GM19025 (cell line): Measurements from ENCODE around the gene HNRNPA0.

ENCODE experiments used
- ATAC-seq: cut with Tn5 transposase; IDR thresholded peaks from one replicate; pipeline ENCODE4 v1.9.1; 2021; ENCODE audit warnings: mild to moderate bottlenecking, low read depth, moderate library complexity; ENCODE audit not compliant: unreplicated experiment

Gene HNRNPA0

DNA sequence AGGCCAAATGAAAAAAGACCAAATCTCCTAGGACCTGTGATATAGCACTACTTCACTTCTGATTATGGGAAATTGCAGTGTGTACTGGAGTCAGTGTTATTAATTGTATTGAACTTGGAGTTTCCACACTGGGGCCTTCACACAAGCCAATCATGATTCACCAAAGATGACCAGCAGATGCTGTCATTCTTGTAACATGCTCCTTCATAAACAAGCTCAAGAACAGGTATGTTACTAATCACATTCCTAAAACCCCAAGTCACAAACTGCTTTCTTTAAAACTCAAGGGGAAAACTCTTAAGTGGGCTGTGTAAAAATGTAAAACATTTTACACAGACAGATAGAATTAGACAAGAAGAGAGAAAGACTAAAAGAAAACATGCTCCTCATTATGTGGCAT lies 23.8 kb downstream of the HNRNPA0 start:
- ATAC-seq: no peak

DNA sequence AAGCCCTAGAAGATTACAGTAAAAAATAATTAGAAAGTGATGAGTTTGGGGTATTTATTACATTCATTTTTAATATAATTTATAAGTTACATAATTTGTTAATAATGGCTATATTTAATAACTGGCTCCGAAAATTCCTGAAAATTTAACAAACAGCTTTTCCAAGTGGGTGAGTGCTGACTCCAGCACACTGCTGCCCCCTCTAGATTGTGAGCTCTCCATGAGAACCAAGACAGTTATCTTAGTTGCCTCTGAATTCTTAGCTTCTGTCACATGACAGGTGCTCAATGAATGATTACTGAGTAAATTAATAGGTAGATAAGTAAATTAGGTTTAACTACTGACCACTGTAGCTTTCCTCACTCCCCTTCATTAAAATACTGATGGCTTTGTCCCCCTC lies 26.1 kb downstream of the HNRNPA0 start:
- ATAC-seq: no peak

DNA sequence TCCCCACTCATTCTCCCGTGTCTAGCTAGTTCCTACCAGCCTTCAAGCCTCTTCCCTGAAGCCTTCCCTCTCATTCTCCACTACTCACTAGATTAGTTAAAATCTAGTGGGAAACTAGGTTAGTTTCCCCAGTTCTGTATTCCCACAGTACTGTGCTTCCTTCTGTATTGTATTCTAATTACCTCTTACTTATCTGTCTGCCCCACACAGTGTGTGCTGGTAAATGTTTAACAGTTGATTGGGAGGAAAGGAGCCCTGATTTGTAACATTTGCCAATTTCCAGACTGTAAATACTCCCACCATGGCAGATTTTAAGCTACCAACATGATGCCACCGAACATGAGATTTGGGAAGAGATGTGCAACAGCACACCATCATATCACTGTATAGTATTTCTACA lies 26.5 kb downstream of the HNRNPA0 start:
- ATAC-seq: no peak

DNA sequence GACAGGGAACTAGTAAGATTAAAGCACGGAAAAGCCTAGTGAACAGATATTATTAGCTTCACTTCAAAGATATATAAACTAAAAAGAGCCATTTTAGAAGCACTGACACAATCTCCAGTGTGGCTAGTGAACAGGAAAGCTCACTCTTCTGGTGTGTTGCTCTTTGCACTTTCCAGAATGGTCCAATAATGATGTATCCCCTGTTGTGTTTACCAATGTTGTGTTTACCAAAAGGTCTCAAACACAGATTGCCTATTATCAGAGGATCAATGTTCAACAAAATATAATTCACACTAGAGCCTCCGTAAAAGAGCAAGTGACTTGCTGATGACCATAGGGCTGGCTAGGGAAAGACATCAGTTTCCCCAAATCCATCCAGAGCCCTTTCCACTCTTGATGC lies 29.9 kb downstream of the HNRNPA0 start:
- ATAC-seq: no peak

DNA sequence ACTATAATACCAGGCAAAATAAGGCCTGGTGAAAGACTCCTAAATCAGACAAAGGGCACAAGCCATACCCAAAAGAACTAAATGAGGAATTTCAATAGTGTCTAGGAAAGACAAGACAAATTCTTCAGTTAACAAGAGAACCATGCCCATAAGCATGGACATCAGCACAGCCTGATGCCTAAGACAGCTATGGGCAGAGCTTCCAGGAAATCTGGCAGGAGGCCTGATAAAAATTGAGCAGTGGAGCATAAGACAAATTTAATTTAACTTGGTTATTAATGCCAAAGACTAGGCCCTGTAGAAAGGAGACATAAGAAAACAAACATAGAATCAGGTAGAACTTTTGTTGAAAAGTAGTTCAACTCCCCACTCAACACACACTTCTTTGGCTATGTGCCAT lies 35.6 kb downstream of the HNRNPA0 start:
- no peak for ATAC-seq

DNA sequence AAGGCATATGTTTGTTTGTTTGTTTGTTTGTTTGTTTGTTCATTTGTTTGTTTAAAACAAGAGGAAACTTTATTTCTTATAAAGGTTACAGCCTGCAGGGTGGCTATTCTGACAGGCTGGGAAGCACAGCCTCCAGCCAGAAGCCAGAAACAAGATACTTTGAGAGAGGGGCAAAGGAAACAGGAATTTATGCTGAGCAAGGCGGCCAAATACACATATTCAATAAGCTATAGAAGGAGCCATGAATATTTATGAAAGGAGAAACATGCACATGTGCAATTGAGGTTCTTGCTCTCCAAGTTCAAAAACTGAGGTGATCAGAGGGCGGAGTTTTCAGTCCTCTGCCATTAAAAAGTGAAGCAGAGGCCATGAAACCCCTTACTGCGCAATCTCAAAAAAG lies 37.8 kb downstream of the HNRNPA0 start:
- no peak for ATAC-seq

DNA sequence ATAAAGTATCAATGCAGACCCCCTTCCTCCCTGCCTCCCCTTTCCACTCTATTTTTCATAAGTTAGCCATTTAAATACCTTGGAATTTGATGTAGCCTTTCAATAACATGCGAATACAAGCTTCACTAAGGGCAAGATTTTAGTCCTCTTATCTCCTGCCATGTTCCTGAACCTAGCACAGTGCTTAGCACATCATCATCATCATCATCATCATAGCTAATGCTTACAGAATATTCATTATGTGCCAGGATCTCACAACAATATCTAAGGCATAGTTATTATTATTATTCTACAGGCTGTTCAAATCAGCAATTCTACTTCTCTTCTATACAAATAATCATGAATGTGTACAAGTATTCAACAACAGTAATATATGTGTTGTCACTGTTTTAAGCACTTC lies 38.7 kb downstream of the HNRNPA0 start:
- ATAC-seq: no peak

DNA sequence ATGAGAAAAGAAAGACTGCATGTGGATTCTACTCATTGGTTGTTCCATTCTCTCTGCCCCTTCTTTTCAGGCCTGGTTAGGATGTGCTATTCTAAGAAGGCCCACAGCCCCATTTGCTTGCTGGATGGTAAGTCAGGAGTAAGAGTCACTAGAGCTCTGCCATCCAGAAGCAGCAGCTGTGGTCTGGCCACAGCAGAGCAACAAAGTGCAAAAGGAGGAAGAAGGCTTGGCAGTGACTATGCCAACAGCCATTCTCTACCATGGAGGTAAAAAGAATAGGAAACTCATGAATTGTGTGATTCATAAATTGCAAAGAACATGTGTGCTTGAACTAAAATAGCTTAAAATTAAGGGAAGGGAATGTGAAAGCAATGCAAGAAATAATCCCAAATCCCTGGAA lies 39.2 kb downstream of the HNRNPA0 start:
- no peak for ATAC-seq

DNA sequence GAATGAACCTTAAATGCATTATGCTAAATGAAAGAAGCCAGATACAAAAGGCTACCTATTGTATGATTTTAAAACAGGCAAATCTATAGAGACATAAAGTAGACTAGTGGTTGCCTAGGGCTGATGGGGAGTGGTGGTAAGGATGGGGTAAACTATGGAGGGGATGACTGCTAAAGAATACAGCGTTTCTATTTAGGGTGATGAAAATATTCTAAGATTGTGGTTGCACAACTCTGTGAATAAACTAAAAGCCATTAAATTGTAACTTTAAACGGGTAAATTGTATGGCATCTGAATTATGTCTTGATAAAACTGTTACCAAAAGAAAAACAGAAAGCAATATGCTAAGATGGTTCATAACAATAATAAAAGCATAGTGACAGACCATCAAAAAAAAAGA lies 39.7 kb downstream of the HNRNPA0 start:
- no peak for ATAC-seq

DNA sequence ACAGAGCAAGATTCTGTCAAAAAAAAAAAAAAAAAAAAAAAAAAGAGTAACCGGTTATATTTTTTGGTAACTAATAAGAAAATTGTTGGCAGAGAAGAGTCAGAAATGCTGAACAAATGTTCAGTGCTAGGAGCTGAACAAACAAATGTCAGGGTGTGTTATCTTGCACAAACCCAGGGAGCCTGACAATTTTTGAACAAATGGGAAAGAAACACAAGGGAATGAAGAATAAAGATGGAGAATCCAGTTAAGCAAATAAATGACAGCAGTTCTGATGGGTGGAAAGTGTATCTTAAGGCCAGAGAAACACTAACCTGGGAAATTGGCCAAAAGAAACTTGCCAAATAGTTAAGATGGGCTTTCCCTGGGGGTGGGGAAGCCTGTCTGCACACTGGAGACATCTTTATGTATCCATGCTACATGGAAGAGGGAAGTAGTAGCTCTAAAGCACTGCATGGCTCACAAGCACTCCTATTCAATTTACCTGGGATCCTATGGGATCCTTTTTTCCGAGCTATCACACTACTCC lies 42.0 kb downstream of the HNRNPA0 start:
- no peak for ATAC-seq

DNA sequence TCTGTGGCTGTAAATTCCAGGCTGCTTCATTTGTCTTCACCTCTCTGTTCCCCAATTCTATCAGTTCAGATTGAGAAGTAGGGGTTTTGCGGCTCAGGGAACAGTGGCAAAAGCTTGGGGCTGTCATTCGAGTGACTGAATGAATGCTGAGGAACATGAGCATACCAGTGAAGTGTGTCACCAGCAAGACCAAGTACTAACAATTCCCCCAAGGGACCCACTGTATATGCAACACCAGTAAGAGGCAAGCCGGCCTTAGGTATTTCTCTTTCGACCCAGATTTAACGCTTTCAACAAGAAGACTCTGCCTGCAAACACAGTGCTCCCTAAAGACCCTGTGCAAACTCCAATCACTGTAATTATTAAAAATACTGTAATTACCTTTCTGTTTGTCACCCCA lies 44.1 kb downstream of the HNRNPA0 start:
- no peak for ATAC-seq

DNA sequence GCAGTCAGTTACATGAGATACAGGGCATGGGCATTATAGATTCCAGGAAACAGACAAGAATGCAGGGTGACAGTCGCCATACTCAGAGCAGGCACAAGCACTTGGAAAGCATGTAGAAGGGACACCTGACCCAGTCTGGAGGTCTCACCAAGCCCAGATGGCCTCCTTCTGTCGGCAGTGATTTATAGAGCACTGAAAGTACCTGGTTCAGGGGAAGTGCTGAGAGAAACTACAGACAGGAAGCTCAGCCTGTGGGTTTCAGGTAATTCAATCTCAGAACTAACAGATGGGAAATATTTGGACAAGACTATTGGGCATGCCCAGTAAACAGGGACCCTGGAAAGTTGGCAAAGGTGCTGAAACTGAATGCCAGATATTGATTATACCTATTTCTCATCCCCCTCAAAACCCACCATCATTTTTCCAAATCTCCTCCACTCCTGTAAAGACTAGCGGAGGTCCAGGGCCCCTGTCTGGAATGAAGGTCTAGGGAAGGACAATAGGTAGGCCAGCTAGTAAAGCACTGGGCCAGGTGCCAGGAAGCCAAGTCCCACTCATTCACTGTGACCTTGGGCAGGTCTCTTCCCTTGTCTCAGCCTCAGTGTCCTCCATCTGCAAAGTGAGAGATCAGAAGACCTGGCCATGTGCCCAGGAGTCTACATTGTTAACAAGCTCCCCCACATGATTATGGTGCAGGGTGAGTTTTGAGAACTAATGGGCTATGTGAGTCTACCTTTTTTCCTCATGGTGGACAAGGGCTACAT lies 45.2 kb downstream of the HNRNPA0 start:
- no peak for ATAC-seq

DNA sequence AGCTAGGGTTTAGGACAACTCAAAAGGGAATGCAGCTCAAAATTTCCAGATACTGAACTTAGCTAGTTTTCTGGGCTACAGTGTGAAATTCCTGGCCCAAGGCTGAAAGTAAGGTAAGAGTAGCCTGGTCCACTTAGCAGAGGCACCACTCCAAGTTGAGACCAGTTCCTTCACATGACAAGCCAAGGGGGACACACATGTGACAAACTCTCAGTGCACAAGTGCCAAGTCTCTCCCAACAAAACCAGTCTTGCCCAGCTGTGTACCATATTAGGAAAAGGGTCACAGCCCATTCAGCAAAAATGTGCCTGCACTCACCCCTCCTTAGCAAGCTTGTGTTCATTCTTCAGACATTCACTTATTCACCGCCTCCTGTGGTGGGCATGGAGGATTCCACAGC lies 46.1 kb downstream of the HNRNPA0 start:
- no peak for ATAC-seq

DNA sequence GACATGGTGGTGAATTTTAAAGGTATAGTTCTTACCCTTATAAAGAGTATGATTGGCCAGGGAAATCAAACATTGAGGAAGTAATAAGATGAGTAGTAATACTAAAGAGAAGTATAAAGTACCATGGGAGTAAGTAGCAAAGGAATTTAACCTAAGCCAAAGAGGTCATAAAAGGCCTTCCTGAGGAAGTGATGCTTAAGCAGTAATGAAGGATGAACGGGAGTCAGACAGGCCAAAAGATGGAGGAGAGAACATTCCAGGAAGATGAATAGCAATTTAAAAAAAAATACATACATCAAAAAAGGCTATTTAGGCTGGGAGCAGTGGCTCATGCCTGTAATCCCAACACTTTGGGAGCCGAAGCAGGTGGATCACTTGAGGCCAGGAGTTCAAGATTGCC lies 47.3 kb downstream of the HNRNPA0 start:
- no peak for ATAC-seq

DNA sequence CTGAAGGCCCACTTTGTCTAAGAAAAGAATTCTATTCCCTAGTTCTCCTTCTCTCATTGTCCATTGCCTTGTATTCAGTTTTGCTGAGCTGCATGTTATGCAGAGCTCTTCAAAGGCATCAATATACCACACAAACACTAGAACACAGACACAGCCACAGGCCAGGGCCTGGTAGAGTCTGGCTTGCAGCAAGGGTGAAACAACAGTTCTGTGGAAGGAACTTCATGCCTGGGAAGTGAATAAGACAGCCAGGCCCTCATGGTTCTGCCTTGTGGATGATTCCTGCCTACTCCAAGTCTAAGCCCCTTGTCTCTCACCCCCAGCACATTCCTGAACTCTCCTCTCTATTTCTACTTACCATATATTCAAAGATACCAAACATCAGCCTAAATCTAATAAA lies 49.1 kb downstream of the HNRNPA0 start:
- ATAC-seq: no peak

DNA sequence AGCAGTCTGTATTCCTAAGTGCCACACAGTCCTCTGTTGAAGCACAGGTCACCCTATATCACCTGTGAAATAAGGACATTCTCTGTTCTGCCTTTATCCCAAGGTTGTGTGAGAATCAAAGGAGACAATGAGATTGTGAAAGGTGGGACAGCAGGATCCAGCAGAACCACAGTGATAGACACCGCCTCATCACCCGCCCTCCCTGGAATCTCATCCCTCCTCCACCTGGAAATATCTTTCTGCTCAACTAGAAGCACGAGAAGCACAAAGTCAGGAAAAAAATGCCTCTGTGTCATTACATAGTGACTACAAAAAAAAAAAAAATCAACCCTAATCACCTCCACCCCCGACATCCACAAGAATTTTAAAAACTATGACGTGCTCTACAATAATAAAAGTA lies 50.6 kb downstream of the HNRNPA0 start:
- ATAC-seq: no peak

DNA sequence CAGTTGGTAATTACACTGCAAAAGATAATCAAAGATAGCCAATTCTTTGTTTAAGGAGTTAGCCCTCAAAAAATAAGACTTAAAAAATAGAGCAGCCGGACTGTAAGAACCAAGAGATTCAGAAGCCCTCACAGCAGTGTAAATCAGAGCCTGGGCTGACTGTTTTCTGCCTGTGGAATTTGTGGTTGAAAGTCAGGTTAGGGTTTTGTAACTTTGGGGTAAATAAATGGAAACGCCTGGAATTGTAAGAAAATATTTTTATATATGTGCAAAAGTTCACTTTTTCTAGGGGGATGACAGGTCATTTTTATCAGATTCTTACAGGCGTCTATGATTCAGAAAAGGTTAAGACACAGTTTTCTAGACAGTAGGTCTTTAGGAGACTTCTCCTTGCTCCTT lies 53.9 kb downstream of the HNRNPA0 start:
- no peak for ATAC-seq

DNA sequence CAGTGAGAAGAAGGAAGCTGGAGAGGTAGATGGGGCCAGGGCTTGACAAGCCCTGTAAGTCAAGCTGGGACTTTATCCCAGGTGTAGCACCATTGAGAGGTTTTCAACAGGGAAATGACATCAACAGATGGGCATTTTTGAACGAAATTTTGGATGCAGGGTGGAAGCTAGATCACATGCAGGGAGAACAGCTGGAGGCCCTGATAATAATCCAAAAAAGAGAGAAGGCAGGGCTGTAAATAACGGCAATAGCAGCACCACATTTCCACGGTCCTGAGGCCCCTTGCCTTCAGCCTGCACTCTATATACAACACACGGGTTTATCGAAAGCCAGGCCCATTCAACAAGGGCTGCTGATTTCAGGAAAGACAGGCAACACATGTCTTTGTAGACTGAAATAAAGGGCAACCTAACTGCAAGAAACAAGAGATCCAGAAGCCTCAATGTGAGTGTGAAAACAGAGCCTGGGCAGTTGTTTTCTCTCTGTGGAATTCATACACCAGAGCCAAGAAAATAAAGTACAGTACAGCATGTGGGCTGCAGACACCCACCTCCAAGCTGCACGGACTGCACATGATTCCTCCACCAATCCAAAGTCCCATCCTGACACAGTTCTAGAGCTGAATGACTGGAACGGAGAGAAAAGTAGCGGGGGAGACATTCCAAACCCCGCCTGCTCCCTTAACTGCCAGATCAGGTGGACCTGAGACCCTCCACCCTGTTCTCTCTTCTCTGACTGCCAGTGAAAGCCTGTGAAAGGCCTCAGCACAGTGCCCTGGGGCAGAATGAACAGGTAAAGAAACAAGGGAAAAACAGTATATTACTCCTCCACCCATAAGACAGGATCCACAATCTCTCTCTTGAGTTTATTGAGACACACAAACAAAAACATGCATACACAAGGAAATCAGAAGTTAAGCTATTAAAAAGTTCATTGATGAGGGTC lies 54.6 kb downstream of the HNRNPA0 start:
- ATAC-seq: no peak

DNA sequence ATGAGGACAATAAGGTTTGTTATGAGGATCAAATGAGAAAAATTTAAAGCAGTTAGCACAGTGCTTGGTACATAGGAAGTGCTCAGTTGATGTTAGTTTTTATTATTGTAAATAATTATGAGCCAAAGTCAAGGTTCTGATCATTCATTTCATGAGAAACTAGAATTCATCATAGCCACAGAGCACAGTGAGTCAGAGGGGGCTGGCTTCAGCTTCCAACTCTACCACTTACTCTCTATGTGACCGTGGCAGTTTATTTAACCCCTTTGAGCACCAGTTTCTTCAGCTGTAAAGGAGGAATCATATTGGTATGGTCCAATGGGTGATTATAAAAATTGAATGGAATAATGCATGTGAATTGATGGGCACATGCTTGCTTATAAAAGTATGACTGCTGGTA lies 57.7 kb downstream of the HNRNPA0 start:
- ATAC-seq: no peak

DNA sequence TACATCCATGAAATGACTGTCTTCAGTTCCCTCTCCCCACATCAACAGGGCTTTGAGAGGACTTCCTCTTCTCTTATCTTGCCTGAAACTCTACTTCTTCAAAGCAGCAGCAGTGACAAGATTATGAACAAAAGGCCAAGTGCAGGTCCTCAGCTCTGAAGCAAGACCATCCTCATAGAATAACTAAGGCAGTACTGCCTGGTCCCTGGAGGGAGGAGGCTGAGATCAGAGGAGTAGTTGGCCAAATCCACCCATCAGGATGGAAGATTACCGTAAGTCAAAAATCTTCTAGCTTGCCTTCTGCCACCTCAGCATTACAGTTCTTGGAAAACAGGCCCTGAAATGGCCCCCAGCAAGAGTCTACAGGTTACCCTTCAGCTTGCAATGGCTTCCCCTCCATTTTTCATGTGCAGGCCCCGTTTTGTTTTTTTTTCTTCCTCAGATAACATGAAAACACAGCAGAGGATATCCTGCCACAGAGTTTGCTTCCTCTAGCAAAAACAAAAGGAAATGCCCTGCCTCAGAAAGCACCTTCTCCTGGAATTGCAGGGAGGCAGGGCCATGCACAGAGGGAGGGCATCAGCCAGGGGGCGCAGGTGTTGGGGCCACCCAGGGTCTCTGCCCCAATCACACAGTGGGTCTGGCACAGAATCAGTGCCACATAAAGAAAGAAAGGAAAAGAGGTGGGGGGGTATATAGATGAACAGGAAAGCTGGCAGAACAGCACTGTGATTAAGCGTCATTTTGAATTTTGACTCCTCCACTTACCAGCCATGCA lies 58.3 kb downstream of the HNRNPA0 start:
- ATAC-seq: no peak
